NCI-H345 (cell line): ENCODE measurements around the gene ITPR1.

Experiments
- DNase-seq: peaks from one replicate; lab custom pipeline; 2025; lab: John Stamatoyannopoulos, UW

ITPR1 gene

DNA sequence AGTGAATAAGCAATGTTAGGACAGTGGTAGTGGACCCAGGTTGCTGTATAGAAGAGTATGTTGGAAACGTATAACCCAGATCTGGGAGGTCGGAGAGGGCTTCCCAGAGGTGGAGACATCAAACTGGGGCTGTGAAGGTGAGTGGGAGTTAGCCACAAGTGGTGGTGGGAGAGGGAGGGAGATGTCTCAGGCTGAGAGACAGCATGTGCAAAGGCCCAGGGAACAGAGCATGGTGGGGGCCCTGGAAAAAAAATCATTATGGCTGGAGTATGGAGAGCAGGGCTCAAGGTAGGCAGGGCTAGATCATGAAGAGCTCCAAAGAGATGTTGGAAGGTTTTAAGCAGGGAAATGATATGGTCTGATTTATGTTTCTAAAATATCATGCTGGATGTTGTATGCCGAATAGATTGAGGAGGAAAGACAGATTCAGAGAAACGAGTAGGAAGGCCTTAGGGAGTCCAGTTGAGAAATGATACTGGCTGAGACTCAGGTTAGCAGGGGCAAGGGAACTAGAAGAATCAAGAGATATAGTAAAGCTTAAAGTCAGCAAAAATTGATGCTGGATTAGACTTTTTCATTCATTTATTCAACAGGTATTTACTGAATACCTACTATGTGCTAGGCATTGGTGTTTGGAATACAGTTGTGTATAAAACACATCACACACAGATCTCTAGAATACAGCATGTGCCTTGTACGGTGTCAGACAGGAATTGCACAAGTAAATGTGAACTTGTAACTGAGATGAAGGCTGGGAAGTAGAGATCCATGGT lies 17.0 kb downstream of the ITPR1 start:
- DNase-seq: no peak

DNA sequence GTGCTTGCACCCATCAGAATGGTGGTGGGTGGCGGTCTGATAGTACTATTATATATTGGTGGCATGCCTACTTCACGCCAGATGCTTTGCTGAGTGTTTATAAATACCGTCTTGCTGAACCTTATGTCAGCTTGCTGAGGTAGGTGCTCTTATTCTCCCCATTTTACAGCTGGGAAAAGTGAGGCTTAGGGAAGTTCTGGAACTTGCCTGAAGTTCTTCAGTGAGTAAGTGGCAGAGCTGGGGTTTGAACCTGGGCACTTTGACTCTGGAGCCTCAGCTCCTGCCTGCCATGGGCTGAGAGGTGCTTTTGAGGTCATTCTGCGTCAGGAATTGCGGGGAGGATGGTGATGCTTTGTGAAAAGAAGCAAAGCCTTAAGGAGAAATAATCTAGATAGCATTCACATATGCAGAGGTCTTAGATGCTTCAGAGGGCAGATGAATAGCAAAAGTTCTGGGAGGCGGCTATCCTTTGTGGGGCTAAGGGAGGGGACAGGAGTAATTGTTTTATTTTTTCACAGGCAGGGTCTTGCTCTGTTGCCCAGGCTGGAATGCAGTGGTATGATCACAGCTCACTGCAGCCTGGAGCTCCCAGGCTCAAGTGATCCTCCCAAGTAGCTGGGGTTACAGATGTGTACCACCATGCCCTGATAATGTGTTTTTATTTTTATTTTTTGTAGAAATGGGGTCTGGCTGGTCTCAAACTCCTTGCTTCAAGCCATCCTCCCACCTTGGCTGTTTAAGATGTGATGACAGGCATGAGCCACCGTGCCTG lies 18.5 kb downstream of the ITPR1 start:
- DNase-seq: no peak

GRCh38 chr3:4512895-4513616 lies 19.9 kb downstream of the ITPR1 start:
- DNase-seq: no peak

DNA sequence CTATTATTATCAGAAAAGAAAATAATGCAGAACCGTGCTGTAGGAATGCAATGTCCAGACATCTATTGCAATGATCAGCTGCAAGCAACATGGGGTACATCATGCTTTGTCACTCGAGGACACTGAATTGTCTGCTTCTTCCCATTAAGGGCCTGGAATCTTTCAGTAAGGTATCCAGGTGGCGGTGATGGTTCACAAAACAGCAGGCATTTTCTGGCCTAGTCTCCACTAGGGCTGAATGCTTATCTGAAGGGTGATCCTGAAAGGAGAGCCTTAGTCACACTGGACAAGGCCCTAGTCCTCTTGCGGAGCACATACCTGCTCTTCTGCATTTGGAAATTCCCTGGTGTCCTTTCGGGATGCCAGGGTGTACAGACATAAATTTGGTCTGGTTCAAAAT lies 21.2 kb downstream of the ITPR1 start:
- DNase-seq: no peak

GRCh38 chr3:4514916-4515315 lies 21.8 kb downstream of the ITPR1 start:
- DNase-seq: no peak

- no peak for DNase-seq
Observed at GRCh38 chr3:4515916-4516579, 22.9 kb downstream of the ITPR1 start.

GRCh38 chr3:4517093-4517492 lies 23.9 kb downstream of the ITPR1 start:
- DNase-seq: no peak

DNA sequence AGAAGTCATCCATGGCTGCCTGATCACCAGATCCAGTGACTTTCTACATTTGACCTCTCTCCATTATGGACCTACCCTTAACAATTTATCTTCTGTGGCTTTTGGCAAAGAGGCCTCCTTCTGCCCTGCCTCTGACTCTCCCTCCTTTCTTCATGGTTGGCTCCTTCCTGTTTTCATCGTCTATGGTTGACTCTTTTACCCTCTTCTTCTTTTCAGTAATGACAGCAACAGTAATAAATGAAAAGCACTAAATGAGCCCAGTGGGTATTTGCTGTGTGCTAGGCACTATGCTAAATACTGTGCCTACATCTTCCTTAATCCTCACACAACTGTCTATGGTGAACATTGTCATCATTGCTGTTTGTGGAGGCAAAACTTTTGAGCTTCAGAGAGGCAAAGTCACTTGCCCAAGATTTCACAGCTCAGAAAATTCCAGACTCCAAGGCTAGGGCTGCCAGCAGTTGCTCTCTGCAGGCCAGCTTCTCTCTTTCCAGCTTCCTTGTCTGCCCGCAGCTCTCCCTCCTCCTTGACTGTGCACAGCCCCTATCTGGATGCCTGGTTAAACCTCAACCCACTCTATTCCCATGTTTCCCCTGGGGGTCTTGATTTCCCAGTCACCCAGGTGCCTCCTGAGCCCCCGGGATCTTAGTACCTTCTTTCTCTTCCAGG lies 24.6 kb downstream of the ITPR1 start:
- DNase-seq: no peak

GRCh38 chr3:4520033-4520816 lies 27.1 kb downstream of the ITPR1 start:
- DNase-seq: no peak

- DNase-seq: no peak
Observed at GRCh38 chr3:4522947-4523346, 29.8 kb downstream of the ITPR1 start.

DNA sequence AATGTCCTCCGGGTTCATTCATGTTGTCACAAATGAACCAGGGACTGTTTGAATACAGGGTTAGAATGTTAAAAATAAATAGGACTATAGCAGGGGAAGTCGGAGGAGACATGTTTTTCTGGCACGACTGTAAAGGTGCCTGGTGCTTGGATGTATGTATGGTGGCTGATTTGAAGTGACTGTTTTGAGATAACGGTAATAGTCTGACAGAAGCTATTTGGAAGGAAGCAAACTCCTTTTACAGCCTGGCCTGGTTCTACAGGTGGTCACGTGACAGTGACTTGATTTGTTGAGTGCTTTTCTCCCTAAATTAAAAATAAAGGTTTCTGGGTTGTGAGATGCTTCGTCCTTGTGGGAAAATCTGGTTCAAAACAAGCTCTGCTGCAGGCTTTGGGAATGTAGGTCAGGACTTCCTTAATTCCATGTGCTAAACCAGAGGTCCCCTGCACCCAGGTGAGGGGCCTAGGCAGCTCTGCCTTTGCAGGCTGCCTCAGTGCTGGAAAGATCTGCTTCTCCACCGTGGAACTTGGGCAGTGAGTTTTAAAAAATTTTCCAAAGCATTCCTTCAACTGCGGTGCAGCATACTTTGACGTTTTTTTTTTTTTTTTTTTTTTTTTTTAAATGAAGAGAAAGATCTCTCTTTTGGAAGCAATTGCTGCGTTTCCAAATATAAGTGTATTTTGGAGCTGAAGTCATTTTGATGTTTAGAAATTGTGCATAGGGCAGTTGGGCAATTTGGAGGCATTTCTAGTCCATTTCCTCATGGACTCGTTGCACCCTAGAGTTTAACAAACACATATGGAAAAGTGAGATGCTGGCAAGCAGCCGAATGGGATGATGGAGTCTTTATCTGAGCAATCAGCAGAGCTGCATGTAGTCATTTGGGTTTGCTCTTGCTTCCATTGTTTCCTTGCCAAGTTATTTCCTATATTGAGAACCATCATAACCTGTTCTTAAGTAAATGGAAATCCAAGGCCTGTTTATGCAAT lies 30.9 kb downstream of the ITPR1 start:
- no peak for DNase-seq

DNA sequence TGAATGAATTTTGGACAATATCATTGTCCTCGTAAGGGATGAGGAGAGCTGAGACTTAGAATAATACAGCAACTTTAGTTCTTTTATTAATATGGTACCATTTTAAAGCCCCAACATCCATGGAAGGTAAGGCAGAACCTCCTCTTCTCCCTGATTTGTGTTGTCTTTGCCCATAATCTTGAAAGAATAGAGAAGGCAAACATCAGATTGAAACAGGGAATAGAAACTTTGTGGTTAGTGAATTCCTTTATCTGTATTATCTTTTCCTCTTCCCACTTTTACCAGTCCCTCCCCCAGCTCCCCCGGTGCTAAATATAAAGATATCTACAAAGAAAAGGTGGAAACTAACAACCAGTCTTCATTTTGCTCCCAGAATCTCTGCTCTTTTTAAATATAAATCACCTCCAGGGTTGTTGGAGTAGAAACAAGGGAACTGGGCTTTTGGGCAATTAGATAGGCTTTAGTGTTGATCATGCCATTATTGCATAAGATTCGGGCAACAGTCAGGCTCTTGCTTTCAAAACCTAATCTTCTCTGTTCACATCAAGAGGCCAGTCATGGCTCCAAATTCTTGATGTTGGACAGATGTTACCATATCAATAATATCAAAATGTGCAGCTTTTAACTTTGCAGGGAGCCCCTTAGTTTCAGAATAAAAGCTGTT lies 32.5 kb downstream of the ITPR1 start:
- DNase-seq: no peak

DNA sequence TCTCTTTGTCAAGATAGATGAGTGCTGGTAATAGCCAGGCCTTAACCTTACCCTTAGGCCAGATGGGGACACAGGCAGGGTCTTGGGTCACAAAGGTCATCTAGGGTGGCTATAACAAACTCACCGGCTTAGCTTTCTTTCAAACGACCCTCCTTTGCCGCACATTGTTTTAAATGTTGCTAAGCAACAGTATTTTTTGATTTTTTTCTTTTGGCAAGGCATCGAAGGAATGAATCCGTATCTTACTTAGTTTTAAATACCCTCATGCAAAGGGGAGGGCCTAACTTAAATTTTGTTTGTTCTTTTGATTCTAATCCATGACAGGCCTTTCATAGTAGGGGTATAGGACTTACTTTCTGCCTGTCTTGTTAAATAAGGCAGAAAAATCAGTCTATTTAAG lies 35.2 kb downstream of the ITPR1 start:
- DNase-seq: no peak

GRCh38 chr3:4528819-4529600 lies 35.9 kb downstream of the ITPR1 start:
- DNase-seq: no peak

- no peak for DNase-seq
Observed at GRCh38 chr3:4529876-4530588, 36.9 kb downstream of the ITPR1 start.

DNA sequence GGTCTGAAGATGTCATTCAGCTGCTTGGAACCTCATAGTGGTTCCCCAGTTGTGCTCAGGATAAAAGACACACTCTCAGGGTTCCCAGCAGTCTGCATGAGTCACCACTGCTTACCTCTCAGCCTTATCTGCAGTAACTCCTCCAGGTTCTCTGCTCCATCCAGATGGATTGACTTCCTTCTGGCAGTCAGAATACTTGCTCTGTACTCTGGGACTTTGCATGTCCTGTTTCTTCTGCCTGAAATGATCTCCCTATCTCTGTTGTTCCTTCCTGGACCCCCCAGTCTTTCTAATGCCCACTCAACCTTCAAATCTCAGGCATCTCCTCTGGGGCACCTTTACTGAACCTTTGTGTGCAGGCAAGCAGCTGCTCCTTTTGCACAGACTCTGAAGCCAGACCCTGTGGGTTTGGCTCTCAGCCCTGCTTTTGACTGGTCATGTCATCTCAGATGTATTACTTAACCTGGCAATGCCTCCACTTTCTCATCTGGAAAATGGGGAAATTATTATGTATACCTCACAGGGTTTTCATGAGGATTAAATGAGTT lies 38.4 kb downstream of the ITPR1 start:
- DNase-seq: no peak

DNA sequence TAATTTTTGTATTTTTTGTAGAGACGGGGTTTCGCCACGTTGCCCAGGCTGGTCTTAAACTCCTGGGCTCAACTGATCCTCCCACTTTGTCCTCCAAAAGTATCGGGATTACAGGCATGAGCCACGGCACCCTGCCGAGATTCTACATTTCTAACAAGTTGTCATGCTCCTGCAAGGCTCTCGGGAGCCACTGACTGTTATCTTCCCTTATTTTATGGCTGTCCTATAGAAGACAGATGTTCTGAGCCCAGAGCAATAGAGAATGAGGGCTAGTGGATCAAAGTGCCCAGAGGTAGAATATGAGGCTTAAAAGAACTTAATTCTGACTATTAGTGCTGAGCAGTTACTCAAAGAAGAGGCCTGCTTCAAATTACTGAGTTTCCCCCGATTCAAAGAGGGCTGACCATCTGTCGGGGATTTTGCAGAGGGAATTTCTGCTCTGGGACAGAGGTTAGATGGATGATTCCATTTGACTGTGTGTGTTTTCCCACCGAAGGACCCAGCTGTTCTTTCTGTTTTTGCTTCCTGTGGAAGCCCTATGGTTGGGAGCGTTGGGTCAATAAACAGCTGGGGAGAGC lies 39.5 kb downstream of the ITPR1 start:
- DNase-seq: no peak
